MM.1S (cell line): Measurements from ENCODE around the gene CPXM1.

Experiments used
- EZH2phosphoT487 ChIP-seq: fragments of 300-600 bp; sonication (generic); IDR thresholded peaks from 2 replicates; pipeline ENCODE4 v1.6.1; 2018; ENCODE audit warnings: antibody characterized with exemption, low read length
- TF ChIP-seq, protein P1 (sequence below): fragments of 300-600 bp; sonication (generic); IDR thresholded peaks from 2 replicates; pipeline ENCODE4 v1.5.1; 2016; ENCODE audit warnings: antibody characterized with exemption, low read length, mixed read lengths

DNA sequence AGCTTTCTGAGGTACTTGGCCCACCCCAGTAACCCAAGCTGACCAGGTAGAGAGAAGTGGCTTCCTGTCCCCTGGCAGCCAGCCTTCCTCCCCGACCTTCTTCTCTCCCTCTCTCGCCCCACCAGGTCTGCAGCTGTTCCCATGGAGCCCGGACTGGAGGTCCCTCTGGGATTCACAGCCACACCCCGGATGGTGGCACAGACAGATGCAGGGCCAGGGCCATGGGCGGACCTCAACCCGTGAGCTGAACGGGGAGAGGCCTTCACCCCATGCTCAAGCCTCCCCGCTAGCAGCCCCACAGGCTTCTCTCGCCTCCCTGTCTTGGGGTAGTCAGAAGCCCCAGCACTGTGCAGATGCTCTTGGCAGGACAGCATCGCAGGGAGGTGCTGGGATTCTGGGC is 41.3 kb downstream of the CPXM1 start:
- TF ChIP-seq, protein P1, sequence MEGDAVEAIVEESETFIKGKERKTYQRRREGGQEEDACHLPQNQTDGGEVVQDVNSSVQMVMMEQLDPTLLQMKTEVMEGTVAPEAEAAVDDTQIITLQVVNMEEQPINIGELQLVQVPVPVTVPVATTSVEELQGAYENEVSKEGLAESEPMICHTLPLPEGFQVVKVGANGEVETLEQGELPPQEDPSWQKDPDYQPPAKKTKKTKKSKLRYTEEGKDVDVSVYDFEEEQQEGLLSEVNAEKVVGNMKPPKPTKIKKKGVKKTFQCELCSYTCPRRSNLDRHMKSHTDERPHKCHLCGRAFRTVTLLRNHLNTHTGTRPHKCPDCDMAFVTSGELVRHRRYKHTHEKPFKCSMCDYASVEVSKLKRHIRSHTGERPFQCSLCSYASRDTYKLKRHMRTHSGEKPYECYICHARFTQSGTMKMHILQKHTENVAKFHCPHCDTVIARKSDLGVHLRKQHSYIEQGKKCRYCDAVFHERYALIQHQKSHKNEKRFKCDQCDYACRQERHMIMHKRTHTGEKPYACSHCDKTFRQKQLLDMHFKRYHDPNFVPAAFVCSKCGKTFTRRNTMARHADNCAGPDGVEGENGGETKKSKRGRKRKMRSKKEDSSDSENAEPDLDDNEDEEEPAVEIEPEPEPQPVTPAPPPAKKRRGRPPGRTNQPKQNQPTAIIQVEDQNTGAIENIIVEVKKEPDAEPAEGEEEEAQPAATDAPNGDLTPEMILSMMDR, result no peak
- no peak for TF ChIP-seq EZH2phosphoT487
